Mesothelial cell of epicardium (in vitro differentiated cells): ENCODE data around the gene HTR2B. TPM values are rescaled to one million over a fixed set of nuclear protein-coding genes. Genes with fewer than 3 reads are reported as not detected.
"Not testable (repeated sequence)": the region's sequence is repeated elsewhere in the genome, so short reads cannot be mapped to it uniquely, and the experiment has no call there.

Experiments
- DNase-seq, 2 experiments: peaks; one replicate each; pipeline ENCODE4 v3.0.0; 2021; ENCODE audit warnings: low spot score in 2 of 2; ENCODE audit not compliant: unreplicated experiment in 2 of 2
- H3K27ac Mint-ChIP-seq: 2 replicates; pipeline ENCODE4 v1.8.0; 2021; ENCODE audit warnings: mixed read lengths
- H3K27me3 Mint-ChIP-seq: 2 replicates; pipeline ENCODE4 v1.8.0; 2021; ENCODE audit warnings: low read depth, mixed read lengths
- H3K36me3 Mint-ChIP-seq: 2 replicates; pipeline ENCODE4 v1.8.0; 2021; ENCODE audit warnings: mixed read lengths
- H3K4me1 Mint-ChIP-seq: 2 replicates; pipeline ENCODE4 v1.8.0; 2021; ENCODE audit warnings: mixed read lengths
- H3K4me3 Mint-ChIP-seq: 2 replicates; pipeline ENCODE4 v1.8.0; 2021; ENCODE audit warnings: mild to moderate bottlenecking, moderate library complexity, mixed read lengths
- H3K9me3 Mint-ChIP-seq: 2 replicates; pipeline ENCODE4 v1.8.0; 2021; ENCODE audit warnings: mixed read lengths
- CTCF ChIP-seq: fragments of 200-600 bp; sonication (generic); IDR thresholded peaks from one replicate; pipeline ENCODE4 v1.5.0; 2021; ENCODE audit warnings: antibody characterized with exemption; ENCODE audit not compliant: unreplicated experiment
- total RNA-seq: library from RNA; stranded (reverse); gene quantifications from 3 replicates; pipeline ENCODE4 v1.2.1, GENCODE V29; 2021

The HTR2B gene
- total RNA-seq, 1 donor from 2014 or later, result 3.7 TPM

GRCh38 chr2:231144896-231145295 lies 20.1 kb upstream of the HTR2B start:
- no peak for TF ChIP-seq CTCF
- no peaks in the 10 kb centered on the region for H3K27me3 Mint-ChIP-seq
- H3K9me3 Mint-ChIP-seq, result no peaks in the 10 kb centered on the region
- H3K4me3 Mint-ChIP-seq, result no peak overlapping the region
- peaks cover 12% of the 10 kb centered on the region for H3K4me1 Mint-ChIP-seq
- no peak overlapping the region for H3K27ac Mint-ChIP-seq
- peaks cover 19% of the 10 kb centered on the region for H3K36me3 Mint-ChIP-seq
- DNase-seq, result no peak

GRCh38 chr2:231140808-231141207 lies 16.0 kb upstream of the HTR2B start:
- H3K27ac Mint-ChIP-seq, H3K4me1 Mint-ChIP-seq, H3K9me3 Mint-ChIP-seq, DNase-seq, H3K27me3 Mint-ChIP-seq, H3K4me3 Mint-ChIP-seq, H3K36me3 Mint-ChIP-seq: not testable (repeated sequence)

GRCh38 chr2:231139796-231140195 lies 15.0 kb upstream of the HTR2B start:
- H3K27ac Mint-ChIP-seq, result no peak overlapping the region
- TF ChIP-seq CTCF, result no peak
- H3K4me3 Mint-ChIP-seq, result no peak overlapping the region
- H3K27me3 Mint-ChIP-seq, result no peaks in the 10 kb centered on the region
- no peaks in the 10 kb centered on the region for H3K9me3 Mint-ChIP-seq
- H3K4me1 Mint-ChIP-seq, result peaks cover 12% of the 10 kb centered on the region
- no peak for DNase-seq
- H3K36me3 Mint-ChIP-seq, result peaks cover 7% of the 10 kb centered on the region

GRCh38 chr2:231138699-231139098 lies 13.9 kb upstream of the HTR2B start:
- peaks cover 22% of the 10 kb centered on the region for H3K4me1 Mint-ChIP-seq
- H3K27me3 Mint-ChIP-seq, result no peaks in the 10 kb centered on the region
- no peak overlapping the region for H3K27ac Mint-ChIP-seq
- DNase-seq, result no peak
- H3K4me3 Mint-ChIP-seq, result no peak overlapping the region
- H3K36me3 Mint-ChIP-seq, result peaks cover 6% of the 10 kb centered on the region
- no peak for TF ChIP-seq CTCF
- H3K9me3 Mint-ChIP-seq, result no peaks in the 10 kb centered on the region

- TF ChIP-seq CTCF, result no peak
- Mint-ChIP-seq H3K9me3 (no peaks in the 10 kb centered on the region), H3K27ac (peak overlapping the region; percentile 47), H3K4me3 (no peak overlapping the region), H3K4me1 (peaks cover 52% of the 10 kb centered on the region), H3K36me3 (peaks cover 3% of the 10 kb centered on the region), H3K27me3 (no peaks in the 10 kb centered on the region)
- DNase-seq, result no peak
Measured at GRCh38 chr2:231134910-231135655, 10.2 kb upstream of the HTR2B start.

GRCh38 chr2:231133365-231134099 lies 8.7 kb upstream of the HTR2B start:
- H3K9me3 Mint-ChIP-seq, result no peaks in the 10 kb centered on the region
- no peaks in the 10 kb centered on the region for H3K36me3 Mint-ChIP-seq
- H3K4me3 Mint-ChIP-seq, result no peak overlapping the region
- peak overlapping the region; percentile 55 for H3K27ac Mint-ChIP-seq
- H3K4me1 Mint-ChIP-seq, result peaks cover 64% of the 10 kb centered on the region
- no peak for TF ChIP-seq CTCF
- H3K27me3 Mint-ChIP-seq, result no peaks in the 10 kb centered on the region
- no peak for DNase-seq
